T-helper 2 cell treated with Interferon-gamma antibody and Interleukin-4, amounts not matched to agents 5 μg/mL and 100 μg/mL, for 36 hours (primary cell): Measurements from ENCODE around the gene MYL4.
"Not testable (repeated sequence)": the region's sequence is repeated elsewhere in the genome, so short reads cannot be mapped to it uniquely, and the experiment has no call there.

Source experiments
- DNase-seq: peaks from one replicate; pipeline ENCODE4 v3.0.0; 2021; ENCODE audit warnings: low spot score
- H3K27ac Mint-ChIP-seq: one replicate; pipeline ENCODE4 v1.8.0; 2021; ENCODE audit warnings: mild to moderate bottlenecking, mixed read lengths
- H3K27me3 Mint-ChIP-seq: one replicate; pipeline ENCODE4 v1.8.0; 2021; ENCODE audit warnings: low read depth, mixed read lengths
- H3K36me3 Mint-ChIP-seq: one replicate; pipeline ENCODE4 v1.8.0; 2021; ENCODE audit warnings: low read depth, mixed read lengths
- H3K4me1 Mint-ChIP-seq: one replicate; pipeline ENCODE4 v1.8.0; 2021; ENCODE audit warnings: low read depth, mixed read lengths
- H3K4me3 Mint-ChIP-seq: one replicate; pipeline ENCODE4 v1.8.0; 2022; ENCODE audit warnings: mild to moderate bottlenecking, moderate library complexity, mixed read lengths
- H3K9me3 Mint-ChIP-seq: one replicate; pipeline ENCODE4 v1.8.0; 2021; ENCODE audit warnings: mixed read lengths

The MYL4 gene

DNA sequence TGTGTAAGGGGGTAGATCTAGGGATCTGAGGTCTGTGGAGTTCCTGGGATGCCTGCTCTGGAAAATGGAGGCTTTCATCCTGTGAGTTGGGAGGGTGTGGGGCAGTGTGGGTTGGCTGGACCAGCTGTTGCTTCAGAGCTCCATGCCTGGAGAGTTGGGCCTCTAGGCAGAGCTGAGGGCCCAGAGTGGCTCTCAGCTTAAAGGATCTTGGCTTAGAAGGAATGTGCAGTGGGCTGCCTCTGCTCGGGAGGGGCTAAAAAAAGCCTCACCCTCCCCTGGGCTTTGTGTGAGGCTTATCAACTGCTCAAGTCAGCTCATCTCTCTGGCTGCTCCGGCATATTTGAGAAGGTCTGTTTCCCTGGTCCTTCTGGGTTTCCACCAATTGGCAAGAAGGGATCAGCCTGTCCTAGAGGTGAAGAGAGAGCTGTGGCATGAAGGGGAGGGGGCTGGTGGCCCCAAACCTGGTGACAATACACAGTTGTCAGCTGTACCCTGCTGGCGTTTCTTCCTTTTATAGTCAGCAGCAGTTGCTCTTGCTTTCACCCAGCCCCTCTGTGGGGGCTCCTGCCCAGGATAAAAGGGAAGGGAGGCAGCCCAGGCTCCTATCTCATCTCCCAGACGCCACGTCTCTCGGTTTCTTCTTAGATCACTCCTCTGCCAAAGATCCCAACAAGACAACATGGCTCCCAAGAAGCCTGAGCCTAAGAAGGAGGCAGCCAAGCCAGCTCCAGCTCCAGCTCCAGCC, at the start of gene MYL4:
MYL4 (plus strand) TSS at position 605 of the 745 bp plus-strand sequence; CDS start at position 680, 75 bp downstream.
- Mint-ChIP-seq H3K9me3 (no peaks in the 10 kb centered on the region), H3K4me3 (no peak within 1 kb of the TSS), H3K27ac (no peak within 1 kb of the TSS)

DNA sequence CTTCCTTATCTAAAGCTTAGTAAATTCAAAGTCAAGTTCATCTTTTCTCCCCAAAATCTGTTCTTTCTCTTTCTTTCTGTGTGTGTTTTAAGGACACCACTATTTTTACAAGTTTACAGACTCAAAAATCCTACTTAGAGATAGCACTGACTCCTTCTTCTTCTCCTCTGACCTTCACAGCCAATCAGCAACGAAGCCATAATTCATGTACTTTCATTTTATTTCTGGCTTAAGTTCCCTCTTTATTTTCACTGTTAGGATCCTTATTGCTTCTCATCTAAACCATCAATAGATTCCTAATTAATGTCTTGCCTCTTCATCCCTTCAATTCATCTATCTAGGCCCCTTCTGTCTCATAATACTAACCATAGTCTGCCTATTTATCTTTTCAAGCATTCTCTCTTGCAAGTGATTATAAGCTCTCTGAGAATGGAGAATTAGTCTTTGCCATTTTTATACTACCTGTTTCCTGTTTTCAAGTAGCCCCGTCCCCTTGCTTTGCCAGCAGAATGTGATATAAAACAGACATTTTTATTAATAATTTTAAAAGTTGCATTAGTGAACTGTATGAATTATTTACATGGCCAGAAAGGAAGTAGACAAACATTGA, 47.0 kb upstream of the MYL4 start:
- peak overlapping the region; percentile 55 for H3K4me3 Mint-ChIP-seq
- no peaks in the 10 kb centered on the region for H3K9me3 Mint-ChIP-seq
- no peaks in the 10 kb centered on the region for H3K27me3 Mint-ChIP-seq
- no peak for DNase-seq
- H3K27ac Mint-ChIP-seq: peak overlapping the region; percentile 58
- H3K4me1 Mint-ChIP-seq: peaks cover 22% of the 10 kb centered on the region
- peaks cover 42% of the 10 kb centered on the region for H3K36me3 Mint-ChIP-seq

More for the DNA sequence above, at the start of gene MYL4:
- Mint-ChIP-seq H3K4me1 (peaks cover 32% of the 10 kb centered on the region), H3K36me3 (no peaks in the 10 kb centered on the region), H3K27me3 (peaks cover 17% of the 10 kb centered on the region)
- DNase-seq: no peak

DNA sequence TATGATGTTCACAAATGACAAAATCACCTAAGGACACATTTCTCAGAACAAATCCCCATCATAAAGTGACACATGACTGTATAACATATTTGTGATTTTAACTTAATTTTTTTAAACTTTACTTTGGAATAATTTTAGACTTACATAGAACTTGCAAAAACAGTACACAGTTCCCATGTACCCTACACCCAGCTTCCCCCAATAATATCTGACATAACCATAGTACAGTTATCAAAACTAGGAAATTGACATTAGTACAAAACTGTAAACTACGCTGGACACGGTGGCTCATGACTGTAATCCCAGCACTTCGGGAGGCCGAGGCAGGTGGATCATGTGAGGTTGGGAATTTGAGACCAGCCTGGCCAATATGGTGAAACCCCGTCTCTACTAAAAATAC, 44.9 kb upstream of the MYL4 start:
- peaks cover 26% of the 10 kb centered on the region for H3K4me1 Mint-ChIP-seq
- H3K36me3 Mint-ChIP-seq: peaks cover 45% of the 10 kb centered on the region
- no peaks in the 10 kb centered on the region for H3K9me3 Mint-ChIP-seq
- no peaks in the 10 kb centered on the region for H3K27me3 Mint-ChIP-seq
- H3K27ac Mint-ChIP-seq: no peak overlapping the region
- H3K4me3 Mint-ChIP-seq: no peak overlapping the region
- DNase-seq: no peak

DNA sequence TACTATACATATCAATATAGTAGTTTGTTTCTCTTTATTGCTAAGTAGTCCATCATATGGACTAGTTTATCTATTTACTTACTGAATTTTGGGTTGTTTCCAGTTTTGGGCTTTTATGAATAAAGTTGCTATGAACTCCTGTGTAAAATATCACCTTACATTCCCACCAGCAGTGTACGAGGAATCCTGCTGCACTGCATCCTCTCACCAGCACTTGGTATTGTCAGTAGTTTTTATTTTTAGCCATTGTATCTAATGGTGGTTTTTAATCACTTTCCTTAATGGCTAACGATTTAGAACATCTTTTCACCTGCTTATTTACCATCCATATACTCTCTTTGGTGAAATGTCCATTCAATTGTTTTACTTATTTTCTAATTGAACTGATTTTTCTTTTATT, 44.0 kb upstream of the MYL4 start:
- no peak for DNase-seq
- Mint-ChIP-seq H3K36me3 (peaks cover 48% of the 10 kb centered on the region), H3K4me3 (no peak overlapping the region), H3K9me3 (no peaks in the 10 kb centered on the region), H3K27me3 (no peaks in the 10 kb centered on the region), H3K4me1 (peaks cover 28% of the 10 kb centered on the region), H3K27ac (no peak overlapping the region)

DNA sequence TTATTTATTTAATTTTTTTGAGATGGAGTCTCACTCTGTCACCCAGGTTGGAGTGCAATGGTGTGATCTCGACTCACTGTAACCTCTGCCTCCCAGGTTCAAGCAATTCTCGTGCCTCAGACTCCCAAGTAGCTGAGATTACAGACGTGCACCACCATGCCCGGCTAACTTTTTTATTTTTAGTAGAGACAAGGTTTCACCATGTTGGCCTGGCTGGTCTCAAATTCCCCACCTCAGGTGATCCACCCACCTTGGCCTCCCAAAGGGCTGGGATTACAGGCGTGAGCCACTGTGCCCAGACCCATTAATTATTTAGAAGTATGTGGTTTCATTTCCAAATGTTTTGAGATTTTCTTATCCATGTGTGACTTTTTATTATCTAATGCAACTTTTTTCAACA, 42.3 kb upstream of the MYL4 start:
- Mint-ChIP-seq H3K4me1 (peaks cover 28% of the 10 kb centered on the region), H3K36me3 (peaks cover 51% of the 10 kb centered on the region)
- H3K27me3 Mint-ChIP-seq, DNase-seq, H3K9me3 Mint-ChIP-seq, H3K4me3 Mint-ChIP-seq, H3K27ac Mint-ChIP-seq: not testable (repeated sequence)

DNA sequence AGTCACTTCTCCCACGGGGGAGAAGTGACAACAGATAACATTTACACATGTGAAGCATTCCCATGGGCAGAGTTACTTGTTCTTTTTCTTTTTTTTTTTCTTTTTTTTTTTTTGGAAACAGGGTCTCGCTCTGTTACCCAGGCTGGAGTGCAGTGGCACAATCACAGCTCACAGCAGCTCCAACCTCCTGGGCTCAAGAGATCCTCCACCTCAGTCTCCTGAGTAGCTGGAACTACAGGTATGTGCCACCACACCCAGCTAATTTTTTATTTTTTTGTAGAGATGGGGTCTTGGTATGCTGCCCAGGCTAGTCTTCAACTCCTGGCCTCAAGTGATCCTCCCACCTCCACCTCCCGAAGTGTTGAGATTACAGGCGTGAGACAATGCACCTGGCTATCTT, 40.3 kb upstream of the MYL4 start:
- H3K4me1 Mint-ChIP-seq: peaks cover 20% of the 10 kb centered on the region
- DNase-seq, H3K27me3 Mint-ChIP-seq, H3K9me3 Mint-ChIP-seq, H3K4me3 Mint-ChIP-seq, H3K27ac Mint-ChIP-seq: not testable (repeated sequence)
- H3K36me3 Mint-ChIP-seq: peaks cover 43% of the 10 kb centered on the region

DNA sequence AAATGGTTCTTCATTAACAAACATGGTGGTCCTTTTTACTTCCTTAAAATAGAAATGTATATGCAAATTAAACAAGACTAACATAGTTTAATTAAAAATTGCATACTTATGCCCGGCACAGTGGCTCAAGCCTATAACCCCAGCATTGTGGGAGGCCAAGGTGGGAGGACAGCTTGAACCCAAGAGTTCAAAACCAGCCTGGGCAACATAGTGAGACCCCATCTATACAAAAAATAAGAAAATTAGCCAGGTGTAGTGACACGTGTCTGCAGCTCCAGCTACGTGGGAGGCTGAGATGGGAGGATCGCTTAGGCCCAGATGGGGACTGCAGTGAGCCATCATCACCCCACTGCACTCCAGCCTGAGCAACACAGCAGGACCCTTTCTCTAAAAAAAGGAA, 38.4 kb upstream of the MYL4 start:
- Mint-ChIP-seq H3K27me3 (no peaks in the 10 kb centered on the region), H3K27ac (no peak overlapping the region), H3K36me3 (peaks cover 45% of the 10 kb centered on the region), H3K4me3 (no peak overlapping the region), H3K4me1 (peaks cover 20% of the 10 kb centered on the region), H3K9me3 (no peaks in the 10 kb centered on the region)
- DNase-seq: no peak

DNA sequence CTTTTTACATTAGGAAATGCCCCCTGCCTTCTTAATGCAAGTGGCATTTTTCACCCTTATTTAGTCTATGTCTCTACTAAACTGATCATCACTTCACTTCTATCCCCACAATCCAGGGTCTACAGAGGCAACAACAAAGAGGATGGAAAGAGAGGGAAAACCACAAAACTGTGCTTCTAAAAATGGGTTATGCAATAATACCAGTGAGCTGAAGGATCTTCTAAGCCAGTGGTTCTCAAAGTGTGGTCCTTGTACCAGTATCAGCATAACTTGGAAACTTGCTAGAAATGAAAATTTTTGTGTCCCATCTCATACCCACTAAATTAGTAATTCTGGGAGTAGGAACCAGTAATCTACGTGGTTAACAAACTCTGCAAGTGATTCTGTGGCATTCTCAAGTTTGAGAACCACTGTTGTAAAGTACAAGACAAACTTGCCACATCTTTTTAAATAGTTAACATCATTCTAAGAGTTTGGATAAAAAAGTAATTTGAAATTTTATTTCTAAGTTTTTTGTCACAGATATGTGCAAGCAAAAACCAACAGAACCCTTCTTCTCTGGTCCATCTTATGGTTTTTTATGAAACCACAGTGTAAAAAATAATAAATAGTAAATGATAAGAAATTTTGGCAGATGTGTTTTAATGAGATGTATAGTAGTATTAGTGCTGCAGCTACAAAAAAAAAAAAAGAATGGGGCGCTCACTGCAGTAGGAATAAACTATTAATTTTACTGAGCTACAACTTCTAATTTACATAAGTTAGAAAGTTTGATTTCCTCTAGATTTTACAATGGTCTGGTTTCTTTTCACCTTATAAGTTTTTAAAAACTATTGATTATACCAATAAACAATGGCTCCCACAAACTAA, 36.2 kb upstream of the MYL4 start:
- H3K36me3 Mint-ChIP-seq: peaks cover 44% of the 10 kb centered on the region
- no peaks in the 10 kb centered on the region for H3K27me3 Mint-ChIP-seq
- H3K9me3 Mint-ChIP-seq: no peaks in the 10 kb centered on the region
- H3K4me1 Mint-ChIP-seq: peaks cover 19% of the 10 kb centered on the region
- DNase-seq: no peak
- no peak overlapping the region for H3K27ac Mint-ChIP-seq
- H3K4me3 Mint-ChIP-seq: no peak overlapping the region

DNA sequence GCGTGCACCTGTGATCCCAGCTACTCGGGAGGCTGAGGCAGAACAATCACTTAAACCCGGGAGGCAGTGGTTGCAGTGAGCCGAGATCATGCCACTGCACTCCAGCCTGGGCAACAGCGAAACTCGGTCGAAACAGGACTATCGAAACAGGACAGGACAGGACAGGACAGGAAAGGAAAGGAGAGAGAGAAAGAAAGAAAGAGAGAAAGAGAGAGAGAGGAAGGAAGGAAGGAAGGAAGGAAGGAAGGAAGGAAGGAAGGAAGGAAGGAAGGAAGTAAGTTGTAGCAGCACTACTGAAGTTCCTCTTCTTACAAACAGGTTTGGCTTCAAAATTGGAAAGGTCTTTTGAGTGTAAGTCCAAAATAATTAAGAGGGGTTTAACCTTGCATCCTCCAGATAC, 34.3 kb upstream of the MYL4 start:
- peak overlapping the region; percentile 26 for H3K27ac Mint-ChIP-seq
- not testable (repeated sequence) for DNase-seq, H3K9me3 Mint-ChIP-seq, H3K4me3 Mint-ChIP-seq, H3K27me3 Mint-ChIP-seq
- peaks cover 46% of the 10 kb centered on the region for H3K36me3 Mint-ChIP-seq
- peaks cover 19% of the 10 kb centered on the region for H3K4me1 Mint-ChIP-seq

DNA sequence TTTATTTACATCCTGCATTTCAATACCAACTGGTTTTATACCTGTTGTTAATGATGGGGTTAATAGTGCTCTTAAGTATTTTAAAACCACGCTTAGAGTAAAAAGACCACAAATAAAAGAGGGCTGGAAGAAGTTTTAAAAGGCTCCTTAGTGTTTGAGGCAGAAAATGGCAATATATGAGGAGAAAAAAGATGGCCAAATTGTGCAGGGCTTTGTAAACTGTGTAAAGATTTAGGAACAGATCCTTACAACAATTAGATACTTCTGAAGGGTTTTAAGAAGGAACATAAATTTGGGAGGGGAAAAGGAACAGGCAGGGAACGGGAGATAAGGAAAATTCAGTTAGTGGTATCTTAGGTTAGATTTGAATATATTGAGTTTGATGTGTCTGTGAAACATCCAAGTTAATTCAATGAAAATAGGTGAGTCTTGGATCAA, 32.7 kb upstream of the MYL4 start:
- Mint-ChIP-seq H3K4me1 (peaks cover 22% of the 10 kb centered on the region), H3K27ac (no peak overlapping the region), H3K4me3 (no peak overlapping the region), H3K36me3 (peaks cover 40% of the 10 kb centered on the region), H3K9me3 (no peaks in the 10 kb centered on the region), H3K27me3 (no peaks in the 10 kb centered on the region)
- DNase-seq: no peak

DNA sequence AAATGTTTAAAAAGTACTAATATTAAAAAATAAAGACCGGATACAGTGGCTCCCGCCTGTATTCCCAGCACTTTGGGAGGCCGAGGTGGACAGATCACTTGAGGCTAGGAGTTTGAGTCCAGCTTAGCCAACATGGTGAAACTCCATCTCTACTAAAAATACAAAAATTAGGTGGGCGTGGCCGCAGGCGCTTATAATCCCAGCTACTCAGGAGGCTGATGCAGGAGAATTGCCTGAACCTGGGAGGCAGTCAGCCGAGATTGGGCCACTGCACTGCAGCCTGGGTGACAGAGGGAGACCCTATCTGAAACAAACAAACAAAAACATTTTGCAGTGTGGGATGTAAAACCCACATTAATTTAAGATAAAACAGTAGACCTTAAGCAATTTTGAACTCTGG, 31.9 kb upstream of the MYL4 start:
- Mint-ChIP-seq H3K27ac (no peak overlapping the region), H3K4me1 (peaks cover 28% of the 10 kb centered on the region), H3K4me3 (no peak overlapping the region), H3K27me3 (no peaks in the 10 kb centered on the region), H3K36me3 (peaks cover 40% of the 10 kb centered on the region), H3K9me3 (no peaks in the 10 kb centered on the region)
- DNase-seq: no peak

DNA sequence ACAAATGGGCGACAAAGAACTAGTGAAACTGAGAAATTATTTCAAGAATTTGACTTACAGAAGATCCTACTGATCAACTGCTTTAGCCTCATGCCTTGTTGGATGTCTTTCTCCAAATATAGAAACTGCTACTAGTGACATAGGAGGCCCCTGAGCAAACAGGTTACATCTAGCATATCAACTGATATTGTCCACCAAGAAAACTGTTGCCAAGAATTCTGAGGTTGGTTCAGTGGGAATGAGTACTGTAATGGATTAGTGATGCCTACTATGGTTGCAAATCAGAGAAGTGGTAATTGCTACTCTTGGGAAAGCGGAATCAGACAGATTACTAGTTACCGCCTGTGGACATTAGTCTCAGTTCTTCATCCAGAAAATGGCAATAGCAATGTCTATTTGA, 30.0 kb upstream of the MYL4 start:
- Mint-ChIP-seq H3K9me3 (no peaks in the 10 kb centered on the region), H3K36me3 (peaks cover 39% of the 10 kb centered on the region), H3K27ac (no peak overlapping the region), H3K27me3 (no peaks in the 10 kb centered on the region), H3K4me1 (peaks cover 31% of the 10 kb centered on the region), H3K4me3 (no peak overlapping the region)
- no peak for DNase-seq

DNA sequence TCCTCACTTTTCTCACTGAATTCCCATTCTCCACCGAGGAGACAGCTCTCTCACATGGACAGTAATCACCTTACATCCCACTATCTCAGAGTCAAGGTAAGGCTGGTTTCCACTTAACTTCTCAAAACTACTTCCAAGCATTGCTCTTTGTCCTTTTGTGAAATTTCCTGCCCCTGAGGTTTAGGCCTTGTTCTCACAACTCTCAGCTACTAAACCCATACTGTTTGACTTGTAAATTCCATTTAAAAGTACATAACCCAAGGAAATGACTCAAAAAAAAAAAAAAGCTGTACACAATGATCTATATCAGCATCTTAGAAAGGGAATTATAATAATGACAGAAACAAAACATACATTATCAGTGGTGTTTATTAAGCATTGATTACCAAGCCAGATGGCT, 28.8 kb upstream of the MYL4 start:
- no peaks in the 10 kb centered on the region for H3K9me3 Mint-ChIP-seq
- peaks cover 36% of the 10 kb centered on the region for H3K4me1 Mint-ChIP-seq

DNA sequence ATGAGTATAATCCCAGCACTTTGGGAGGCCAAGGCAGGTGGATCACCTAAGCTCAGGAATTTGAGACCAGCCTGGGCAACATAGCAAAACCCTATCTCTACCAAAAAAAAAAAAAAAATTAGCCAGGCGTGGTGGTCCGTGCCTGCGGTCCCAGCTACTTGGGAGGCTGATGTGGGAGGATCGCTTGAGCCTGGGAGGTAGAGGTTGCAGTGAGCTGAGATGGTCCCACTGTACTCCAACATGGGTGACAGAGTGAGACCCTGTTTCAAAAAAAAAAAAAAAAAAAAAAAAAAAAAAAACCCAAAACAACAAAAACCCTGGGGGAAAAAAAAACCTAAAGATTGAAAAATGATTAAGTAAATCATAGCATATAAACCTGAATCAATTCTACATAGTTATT, 28.2 kb upstream of the MYL4 start:
- DNase-seq, H3K9me3 Mint-ChIP-seq, H3K4me3 Mint-ChIP-seq, H3K27me3 Mint-ChIP-seq, H3K27ac Mint-ChIP-seq: not testable (repeated sequence)
- Mint-ChIP-seq H3K4me1 (peaks cover 39% of the 10 kb centered on the region), H3K36me3 (peaks cover 30% of the 10 kb centered on the region)

More for the DNA sequence above, 28.8 kb upstream of the MYL4 start:
- DNase-seq: no peak
- H3K27ac Mint-ChIP-seq: no peak overlapping the region
- peaks cover 31% of the 10 kb centered on the region for H3K36me3 Mint-ChIP-seq
- H3K4me3 Mint-ChIP-seq: no peak overlapping the region
- H3K27me3 Mint-ChIP-seq: no peaks in the 10 kb centered on the region
